SK-N-MC (cell line): ENCODE data around the gene TBRG1.

Source experiments
- EZH2 ChIP-seq: fragments of 200-600 bp; sonication (generic); IDR thresholded peaks from one replicate; pipeline ENCODE4 v1.6.1; 2017; ENCODE audit warnings: antibody characterized with exemption
- FOXP2 ChIP-seq: optimal IDR thresholded peaks from 2 replicates; pipeline ENCODE3; 2011; ENCODE audit warnings: mild to moderate bottlenecking, moderate library complexity; ENCODE audit not compliant: insufficient read depth; ENCODE audit errors: extremely low read length, control extremely low read depth
- POLR2AphosphoS5 ChIP-seq: IDR thresholded peaks from 2 replicates; pipeline ENCODE4 v1.6.1; 2012; ENCODE audit warnings: mild to moderate bottlenecking, low read depth, low read length, borderline replicate concordance

- TF ChIP-seq POLR2AphosphoS5: no peak
- TF ChIP-seq FOXP2: no peak
- TF ChIP-seq EZH2: no peak
Measured at GRCh38 chr11:124676386-124676785, 53.7 kb downstream of the TBRG1 start.
